Stimulated activated CD8-positive, alpha-beta memory T cell treated with anti-CD3 and anti-CD28 coated beads, Interleukin-15, amount 100 ng/mL, for 1 hour (primary cell): Measurements from ENCODE around the gene MEIS2.

Experiments used
- DNase-seq: peaks from one replicate; pipeline ENCODE4 v3.0.0-alpha.2; 2020; ENCODE audit warnings: low read depth

MEIS2 gene

GRCh38 chr15:36933255-36933990, 166.9 kb downstream of the MEIS2 start:
- no peak for DNase-seq

- DNase-seq = no peak
Observed at GRCh38 chr15:36932070-36932469, 168.3 kb downstream of the MEIS2 start.

- DNase-seq = no peak
Observed at GRCh38 chr15:36931434-36931833, 168.9 kb downstream of the MEIS2 start.

- DNase-seq = no peak
Observed at GRCh38 chr15:36926427-36926825, 173.9 kb downstream of the MEIS2 start.

GRCh38 chr15:36925653-36926426, 174.5 kb downstream of the MEIS2 start:
- DNase-seq = no peak

- no peak for DNase-seq
Observed at GRCh38 chr15:36925049-36925448, 175.3 kb downstream of the MEIS2 start.

- DNase-seq = no peak
Observed at GRCh38 chr15:36924034-36924433, 176.3 kb downstream of the MEIS2 start.

GRCh38 chr15:36921484-36922091, 178.8 kb downstream of the MEIS2 start:
- no peak for DNase-seq

GRCh38 chr15:36917411-36918267, 182.7 kb downstream of the MEIS2 start:
- no peak for DNase-seq

- DNase-seq = no peak
Observed at GRCh38 chr15:36914960-36915808, 185.2 kb downstream of the MEIS2 start.

GRCh38 chr15:36914466-36914865, 185.9 kb downstream of the MEIS2 start:
- DNase-seq = no peak

- no peak for DNase-seq
Observed at GRCh38 chr15:36912311-36912712, 188.0 kb downstream of the MEIS2 start.

GRCh38 chr15:36911322-36911944, 188.9 kb downstream of the MEIS2 start:
- DNase-seq = no peak

GRCh38 chr15:36908991-36909390, 191.4 kb downstream of the MEIS2 start:
- no peak for DNase-seq

GRCh38 chr15:36907295-36907694, 193.1 kb downstream of the MEIS2 start:
- no peak for DNase-seq

GRCh38 chr15:36905908-36906307, 194.4 kb downstream of the MEIS2 start:
- DNase-seq = no peak

GRCh38 chr15:36904715-36905114, 195.6 kb downstream of the MEIS2 start:
- DNase-seq = no peak

GRCh38 chr15:36903922-36904556, 196.3 kb downstream of the MEIS2 start:
- no peak for DNase-seq

- no peak for DNase-seq
Observed at GRCh38 chr15:36903195-36903594, 197.2 kb downstream of the MEIS2 start.

- no peak for DNase-seq
Observed at GRCh38 chr15:36901012-36901411, 199.3 kb downstream of the MEIS2 start.
